ENCODE measurements around the gene STIP1.

DNA sequence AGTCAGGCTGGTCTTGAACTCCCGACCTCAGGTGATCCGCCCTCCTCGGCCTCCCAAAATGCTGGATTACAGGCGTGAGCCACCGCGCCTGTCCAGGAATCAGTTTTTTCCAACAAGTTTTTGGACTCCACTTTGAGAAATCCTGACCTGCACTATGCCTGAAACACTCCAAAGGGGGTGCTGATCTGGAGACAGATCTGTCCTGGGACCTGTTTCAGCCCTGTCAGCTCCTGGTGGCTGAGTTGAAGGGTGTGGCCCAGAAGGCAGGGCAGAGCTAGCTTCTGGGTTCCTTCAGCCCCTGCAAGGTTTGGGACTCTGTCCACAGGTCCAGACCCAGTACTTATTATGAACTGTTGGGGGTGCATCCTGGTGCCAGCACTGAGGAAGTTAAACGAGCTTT lies 45.6 kb downstream of the STIP1 start:
- TF ChIP-seq, protein P1, sequence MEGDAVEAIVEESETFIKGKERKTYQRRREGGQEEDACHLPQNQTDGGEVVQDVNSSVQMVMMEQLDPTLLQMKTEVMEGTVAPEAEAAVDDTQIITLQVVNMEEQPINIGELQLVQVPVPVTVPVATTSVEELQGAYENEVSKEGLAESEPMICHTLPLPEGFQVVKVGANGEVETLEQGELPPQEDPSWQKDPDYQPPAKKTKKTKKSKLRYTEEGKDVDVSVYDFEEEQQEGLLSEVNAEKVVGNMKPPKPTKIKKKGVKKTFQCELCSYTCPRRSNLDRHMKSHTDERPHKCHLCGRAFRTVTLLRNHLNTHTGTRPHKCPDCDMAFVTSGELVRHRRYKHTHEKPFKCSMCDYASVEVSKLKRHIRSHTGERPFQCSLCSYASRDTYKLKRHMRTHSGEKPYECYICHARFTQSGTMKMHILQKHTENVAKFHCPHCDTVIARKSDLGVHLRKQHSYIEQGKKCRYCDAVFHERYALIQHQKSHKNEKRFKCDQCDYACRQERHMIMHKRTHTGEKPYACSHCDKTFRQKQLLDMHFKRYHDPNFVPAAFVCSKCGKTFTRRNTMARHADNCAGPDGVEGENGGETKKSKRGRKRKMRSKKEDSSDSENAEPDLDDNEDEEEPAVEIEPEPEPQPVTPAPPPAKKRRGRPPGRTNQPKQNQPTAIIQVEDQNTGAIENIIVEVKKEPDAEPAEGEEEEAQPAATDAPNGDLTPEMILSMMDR (IDR thresholded peaks at IDR 0.05 in 2 of 3, conservative IDR thresholded peaks at IDR 0.05 in 1 of 3; ENCODE audit: control insufficient read depth in 2 of 3, extremely low read depth in 1 of 3, insufficient read depth in 1 of 3, low read depth in 3 of 3, low read length in 3 of 3): no peak
- TF ChIP-seq IKZF1 (conservative IDR thresholded peaks at IDR 0.05): no peak
- TF ChIP-seq MXI1 (IDR thresholded peaks at IDR 0.05; ENCODE audit: low read depth, low read length): no peak
- no peak for TF ChIP-seq CREB1 (IDR thresholded peaks at IDR 0.05; ENCODE audit: low read depth)
- TF ChIP-seq, protein P2, sequence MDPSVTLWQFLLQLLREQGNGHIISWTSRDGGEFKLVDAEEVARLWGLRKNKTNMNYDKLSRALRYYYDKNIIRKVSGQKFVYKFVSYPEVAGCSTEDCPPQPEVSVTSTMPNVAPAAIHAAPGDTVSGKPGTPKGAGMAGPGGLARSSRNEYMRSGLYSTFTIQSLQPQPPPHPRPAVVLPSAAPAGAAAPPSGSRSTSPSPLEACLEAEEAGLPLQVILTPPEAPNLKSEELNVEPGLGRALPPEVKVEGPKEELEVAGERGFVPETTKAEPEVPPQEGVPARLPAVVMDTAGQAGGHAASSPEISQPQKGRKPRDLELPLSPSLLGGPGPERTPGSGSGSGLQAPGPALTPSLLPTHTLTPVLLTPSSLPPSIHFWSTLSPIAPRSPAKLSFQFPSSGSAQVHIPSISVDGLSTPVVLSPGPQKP (IDR thresholded peaks at IDR 0.05; ENCODE audit: low read depth, low read length): no peak
- TF ChIP-seq, protein P3, sequence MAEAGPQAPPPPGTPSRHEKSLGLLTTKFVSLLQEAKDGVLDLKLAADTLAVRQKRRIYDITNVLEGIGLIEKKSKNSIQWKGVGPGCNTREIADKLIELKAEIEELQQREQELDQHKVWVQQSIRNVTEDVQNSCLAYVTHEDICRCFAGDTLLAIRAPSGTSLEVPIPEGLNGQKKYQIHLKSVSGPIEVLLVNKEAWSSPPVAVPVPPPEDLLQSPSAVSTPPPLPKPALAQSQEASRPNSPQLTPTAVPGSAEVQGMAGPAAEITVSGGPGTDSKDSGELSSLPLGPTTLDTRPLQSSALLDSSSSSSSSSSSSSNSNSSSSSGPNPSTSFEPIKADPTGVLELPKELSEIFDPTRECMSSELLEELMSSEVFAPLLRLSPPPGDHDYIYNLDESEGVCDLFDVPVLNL (IDR thresholded peaks at IDR 0.05; ENCODE audit: low read depth, low read length): no peak
- TF ChIP-seq, protein P4, sequence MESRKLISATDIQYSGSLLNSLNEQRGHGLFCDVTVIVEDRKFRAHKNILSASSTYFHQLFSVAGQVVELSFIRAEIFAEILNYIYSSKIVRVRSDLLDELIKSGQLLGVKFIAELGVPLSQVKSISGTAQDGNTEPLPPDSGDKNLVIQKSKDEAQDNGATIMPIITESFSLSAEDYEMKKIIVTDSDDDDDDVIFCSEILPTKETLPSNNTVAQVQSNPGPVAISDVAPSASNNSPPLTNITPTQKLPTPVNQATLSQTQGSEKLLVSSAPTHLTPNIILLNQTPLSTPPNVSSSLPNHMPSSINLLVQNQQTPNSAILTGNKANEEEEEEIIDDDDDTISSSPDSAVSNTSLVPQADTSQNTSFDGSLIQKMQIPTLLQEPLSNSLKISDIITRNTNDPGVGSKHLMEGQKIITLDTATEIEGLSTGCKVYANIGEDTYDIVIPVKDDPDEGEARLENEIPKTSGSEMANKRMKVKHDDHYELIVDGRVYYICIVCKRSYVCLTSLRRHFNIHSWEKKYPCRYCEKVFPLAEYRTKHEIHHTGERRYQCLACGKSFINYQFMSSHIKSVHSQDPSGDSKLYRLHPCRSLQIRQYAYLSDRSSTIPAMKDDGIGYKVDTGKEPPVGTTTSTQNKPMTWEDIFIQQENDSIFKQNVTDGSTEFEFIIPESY (IDR thresholded peaks at IDR 0.05): no peak
- no peak for TF ChIP-seq ZNF274 (IDR thresholded peaks at IDR 0.05; ENCODE audit: insufficient read depth, insufficient read length)
- no peak for TF ChIP-seq CEBPB (IDR thresholded peaks at IDR 0.05; ENCODE audit: borderline replicate concordance in 1 of 2, low read depth in 2 of 2, low read length in 2 of 2)

All from GM12878 (cell line).